Measurements from ENCODE around the gene PTPRD. TPM values are rescaled to one million over a fixed set of nuclear protein-coding genes. Genes with fewer than 3 reads are reported as not detected.
"Not testable (repeated sequence)": the region's sequence is repeated elsewhere in the genome, so short reads cannot be mapped to it uniquely, and the experiment has no call there.

PTPRD gene
- total and polyA plus RNA-seq, 4 donors: 97.4 to 229 (median 161) TPM

DNA sequence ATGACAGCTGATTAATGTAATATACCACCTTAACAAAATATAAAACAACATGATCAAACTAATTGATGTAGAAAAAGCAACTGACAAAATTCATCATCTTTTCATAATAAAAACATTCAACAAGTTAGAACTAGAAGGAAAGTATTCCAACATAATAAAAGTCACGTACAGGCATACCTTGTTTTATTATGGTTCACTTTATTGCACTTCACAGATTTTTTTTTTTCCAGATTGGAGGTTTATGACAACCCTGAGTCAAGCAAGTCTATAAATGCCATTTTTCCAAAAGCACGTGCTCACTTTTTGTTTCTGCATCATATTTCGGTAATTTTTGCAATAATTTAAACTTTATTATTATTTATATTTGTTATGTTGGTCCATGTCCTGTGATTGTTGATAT lies 1120.3 kb downstream of the PTPRD start:
- no CpG with 5 or more reads among the region's 3 CpGs for WGBS (ENCODE audit: insufficient coverage)

DNA sequence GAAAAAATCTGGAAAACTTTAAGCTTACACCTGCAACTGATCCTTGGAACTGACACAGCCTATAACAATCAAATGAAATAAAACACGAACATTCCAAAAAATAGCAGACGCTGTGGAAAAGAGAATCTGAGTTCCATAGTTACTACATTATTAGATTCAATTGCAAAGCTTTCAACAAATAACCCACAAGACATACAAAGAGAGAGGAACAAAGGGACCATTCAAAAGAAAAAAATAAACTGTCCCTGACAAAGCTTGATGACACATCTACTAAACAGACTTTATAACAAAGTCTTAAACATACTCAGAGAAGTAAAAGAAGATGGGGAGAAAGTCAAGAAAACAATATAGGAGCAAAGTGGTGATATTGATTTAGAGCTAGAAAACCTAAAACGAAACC lies 1123.6 kb downstream of the PTPRD start:
- no peak overlapping the region for H3K4me3 ChIP-seq (ENCODE audit: low read depth, low read length)

More for the DNA sequence above, 1120.3 kb downstream of the PTPRD start:
- Histone ChIP-seq H3K4me1 (ENCODE audit: control insufficient read depth, insufficient read depth, low read length) (no peaks in the 10 kb centered on the region), H3K27ac (ENCODE audit: low read depth, low read length) (no peak overlapping the region), H3K9me3 (ENCODE audit: control insufficient read depth, insufficient read depth, low read length) (peaks cover 5% of the 10 kb centered on the region), H3K4me3 (ENCODE audit: low read depth, low read length) (no peak overlapping the region), H3K27me3 (ENCODE audit: control insufficient read depth, insufficient read depth, low read length) (no peaks in the 10 kb centered on the region), H3K36me3 (ENCODE audit: control insufficient read depth, insufficient read depth, low read length) (no peaks in the 10 kb centered on the region)
- no peak for DNase-seq (ENCODE audit: low read depth in 4 of 6, low spot score in 6 of 6)

DNA sequence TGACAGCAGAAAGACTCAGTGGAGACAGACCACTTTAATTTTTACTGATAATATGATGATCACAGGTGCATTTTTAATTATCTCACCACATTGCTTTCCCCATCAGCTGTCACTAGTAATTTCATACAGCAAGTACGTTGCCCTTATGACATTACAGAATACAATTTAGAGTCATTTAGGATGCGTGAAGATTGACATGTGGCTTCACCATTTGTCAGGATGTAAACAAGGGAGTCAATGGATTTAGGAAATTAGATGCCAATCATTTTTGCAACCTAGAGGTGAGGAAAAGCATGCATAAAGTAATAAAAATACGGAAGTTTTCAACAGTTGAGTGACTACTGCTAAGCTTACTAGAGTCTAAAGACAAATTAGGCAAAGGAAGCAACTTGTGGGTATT lies 1129.6 kb downstream of the PTPRD start:
- Histone ChIP-seq H3K27me3 (ENCODE audit: control insufficient read depth, insufficient read depth, low read length) (no peaks in the 10 kb centered on the region), H3K9me3 (ENCODE audit: control insufficient read depth, insufficient read depth, low read length) (no peaks in the 10 kb centered on the region), H3K36me3 (ENCODE audit: control insufficient read depth, insufficient read depth, low read length) (no peaks in the 10 kb centered on the region), H3K27ac (ENCODE audit: low read depth, low read length) (no peak overlapping the region), H3K4me3 (ENCODE audit: low read depth, low read length) (no peak overlapping the region), H3K4me1 (ENCODE audit: control insufficient read depth, insufficient read depth, low read length) (no peaks in the 10 kb centered on the region)
- DNase-seq (ENCODE audit: low read depth in 4 of 6, low spot score in 6 of 6): peak in 1 of 6 donors; percentile 4
- 77% methylated on average over 2 of the region's 3 CpGs for WGBS (ENCODE audit: insufficient coverage)

More for the DNA sequence above, 1123.6 kb downstream of the PTPRD start:
- Histone ChIP-seq H3K4me1 (ENCODE audit: control insufficient read depth, insufficient read depth, low read length) (no peaks in the 10 kb centered on the region), H3K36me3 (ENCODE audit: control insufficient read depth, insufficient read depth, low read length) (no peaks in the 10 kb centered on the region), H3K9me3 (ENCODE audit: control insufficient read depth, insufficient read depth, low read length) (peaks cover 1% of the 10 kb centered on the region), H3K27me3 (ENCODE audit: control insufficient read depth, insufficient read depth, low read length) (no peaks in the 10 kb centered on the region), H3K27ac (ENCODE audit: low read depth, low read length) (no peak overlapping the region)
- 90% methylated on average over 2 of the region's 3 CpGs for WGBS (ENCODE audit: insufficient coverage)
- DNase-seq (ENCODE audit: low read depth in 4 of 6, low spot score in 6 of 6): no peak

DNA sequence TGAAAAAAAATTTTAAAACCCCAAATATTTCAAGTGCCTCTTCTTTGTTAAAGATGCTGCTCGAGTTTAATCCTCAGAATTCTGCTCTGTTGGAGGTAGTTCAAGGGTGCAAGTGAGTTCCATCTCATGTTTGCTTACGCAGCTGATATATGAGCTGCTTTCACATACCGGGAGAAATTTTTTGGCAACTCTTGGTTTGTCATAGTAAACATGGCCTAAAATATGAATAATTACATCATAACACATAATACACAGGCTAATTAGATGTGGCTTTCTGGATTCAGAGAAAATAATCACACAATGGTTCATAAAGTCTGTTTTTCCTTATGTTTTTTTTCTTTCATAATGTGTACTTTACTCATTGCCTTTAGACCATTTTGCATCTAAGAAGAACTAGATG lies 1134.1 kb downstream of the PTPRD start:
- no peaks in the 10 kb centered on the region for H3K4me1 ChIP-seq (ENCODE audit: control insufficient read depth, insufficient read depth, low read length)
- no peaks in the 10 kb centered on the region for H3K36me3 ChIP-seq (ENCODE audit: control insufficient read depth, insufficient read depth, low read length)
- no peak overlapping the region for H3K4me3 ChIP-seq (ENCODE audit: low read depth, low read length)
- no peaks in the 10 kb centered on the region for H3K9me3 ChIP-seq (ENCODE audit: control insufficient read depth, insufficient read depth, low read length)
- H3K27me3 ChIP-seq (ENCODE audit: control insufficient read depth, insufficient read depth, low read length): no peaks in the 10 kb centered on the region
- H3K27ac ChIP-seq (ENCODE audit: low read depth, low read length): no peak overlapping the region
- WGBS (ENCODE audit: insufficient coverage): no CpG with 5 or more reads among the region's 3 CpGs
- peak in 1 of 6 donors; percentile 7 for DNase-seq (ENCODE audit: low read depth in 4 of 6, low spot score in 6 of 6)

- WGBS (ENCODE audit: insufficient coverage): no CpG with 5 or more reads among the region's 2 CpGs
- no peak overlapping the region for H3K4me3 ChIP-seq (ENCODE audit: low read depth, low read length)
- H3K9me3 ChIP-seq (ENCODE audit: control insufficient read depth, insufficient read depth, low read length): no peaks in the 10 kb centered on the region
- no peaks in the 10 kb centered on the region for H3K27me3 ChIP-seq (ENCODE audit: control insufficient read depth, insufficient read depth, low read length)
- no peak for DNase-seq (ENCODE audit: low read depth in 4 of 6, low spot score in 6 of 6)
- H3K27ac ChIP-seq (ENCODE audit: low read depth, low read length): no peak overlapping the region
- no peaks in the 10 kb centered on the region for H3K4me1 ChIP-seq (ENCODE audit: control insufficient read depth, insufficient read depth, low read length)
- H3K36me3 ChIP-seq (ENCODE audit: control insufficient read depth, insufficient read depth, low read length): no peaks in the 10 kb centered on the region
Measured at GRCh38 chr9:9469271-9469670, 1143.5 kb downstream of the PTPRD start.

DNA sequence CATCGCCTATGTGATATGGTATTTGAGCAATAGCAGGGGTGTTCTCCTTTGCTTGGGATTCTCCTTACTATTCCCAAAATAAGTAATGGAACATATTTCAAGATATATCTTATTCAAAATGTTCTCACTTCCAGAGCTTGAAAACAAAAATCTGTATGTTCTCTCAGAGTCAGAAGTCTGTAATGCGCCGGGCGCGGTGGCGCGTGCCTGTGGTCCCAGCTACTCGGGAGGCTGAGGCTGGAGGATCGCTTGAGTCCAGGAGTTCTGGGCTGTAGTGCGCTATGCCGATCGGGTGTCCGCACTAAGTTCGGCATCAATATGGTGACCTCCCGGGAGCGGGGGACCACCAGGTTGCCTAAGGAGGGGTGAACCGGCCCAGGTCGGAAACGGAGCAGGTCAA lies 1170.9 kb downstream of the PTPRD start:
- not testable (repeated sequence) for H3K27ac ChIP-seq (ENCODE audit: low read depth, low read length); H3K27me3 ChIP-seq (ENCODE audit: control insufficient read depth, insufficient read depth, low read length); H3K4me3 ChIP-seq (ENCODE audit: low read depth, low read length); H3K36me3 ChIP-seq (ENCODE audit: control insufficient read depth, insufficient read depth, low read length); H3K9me3 ChIP-seq (ENCODE audit: control insufficient read depth, insufficient read depth, low read length); DNase-seq (ENCODE audit: low read depth in 4 of 6, low spot score in 6 of 6); H3K4me1 ChIP-seq (ENCODE audit: control insufficient read depth, insufficient read depth, low read length)
- no CpG with 5 or more reads among the region's 19 CpGs for WGBS (ENCODE audit: insufficient coverage)

DNA sequence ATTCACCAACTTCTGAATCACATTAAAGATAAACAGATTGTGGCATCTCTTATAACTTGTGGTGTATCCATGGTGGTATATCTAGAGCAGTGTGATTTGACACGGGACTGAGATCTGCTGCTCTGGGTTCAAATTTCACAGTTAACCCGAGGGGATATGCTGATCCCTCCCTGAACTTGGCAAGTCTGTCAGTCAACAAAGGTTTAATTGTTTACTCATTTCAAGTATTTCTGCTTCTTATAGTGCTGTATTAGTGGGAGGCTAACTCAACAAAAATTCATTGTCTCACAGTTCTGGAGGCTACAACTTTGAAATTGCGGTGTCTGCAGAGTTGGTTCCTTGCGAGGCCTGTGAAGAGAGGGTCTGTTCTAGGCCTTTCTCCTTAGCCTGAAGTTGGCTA lies 1175.2 kb downstream of the PTPRD start:
- H3K27ac ChIP-seq (ENCODE audit: low read depth, low read length): no peak overlapping the region
- no peaks in the 10 kb centered on the region for H3K4me1 ChIP-seq (ENCODE audit: control insufficient read depth, insufficient read depth, low read length)
- H3K9me3 ChIP-seq (ENCODE audit: control insufficient read depth, insufficient read depth, low read length): no peaks in the 10 kb centered on the region
- no peaks in the 10 kb centered on the region for H3K36me3 ChIP-seq (ENCODE audit: control insufficient read depth, insufficient read depth, low read length)
- no peak for DNase-seq (ENCODE audit: low read depth in 4 of 6, low spot score in 6 of 6)
- 82% methylated on average over 3 of the region's 4 CpGs for WGBS (ENCODE audit: insufficient coverage)
- H3K4me3 ChIP-seq (ENCODE audit: low read depth, low read length): no peak overlapping the region
- H3K27me3 ChIP-seq (ENCODE audit: control insufficient read depth, insufficient read depth, low read length): no peaks in the 10 kb centered on the region

GRCh38 chr9:9426454-9426853 lies 1186.3 kb downstream of the PTPRD start:
- not testable (repeated sequence) for DNase-seq (ENCODE audit: low read depth in 4 of 6, low spot score in 6 of 6); H3K36me3 ChIP-seq (ENCODE audit: control insufficient read depth, insufficient read depth, low read length); H3K27ac ChIP-seq (ENCODE audit: low read depth, low read length); H3K4me3 ChIP-seq (ENCODE audit: low read depth, low read length); H3K27me3 ChIP-seq (ENCODE audit: control insufficient read depth, insufficient read depth, low read length); H3K9me3 ChIP-seq (ENCODE audit: control insufficient read depth, insufficient read depth, low read length); H3K4me1 ChIP-seq (ENCODE audit: control insufficient read depth, insufficient read depth, low read length)
- 89% methylated on average over 9 of the region's 10 CpGs for WGBS (ENCODE audit: insufficient coverage)

- Histone ChIP-seq H3K27ac (ENCODE audit: low read depth, low read length) (no peak overlapping the region), H3K27me3 (ENCODE audit: control insufficient read depth, insufficient read depth, low read length) (no peaks in the 10 kb centered on the region), H3K4me1 (ENCODE audit: control insufficient read depth, insufficient read depth, low read length) (no peaks in the 10 kb centered on the region), H3K4me3 (ENCODE audit: low read depth, low read length) (no peak overlapping the region), H3K36me3 (ENCODE audit: control insufficient read depth, insufficient read depth, low read length) (no peaks in the 10 kb centered on the region), H3K9me3 (ENCODE audit: control insufficient read depth, insufficient read depth, low read length) (no peaks in the 10 kb centered on the region)
- no peak for DNase-seq (ENCODE audit: low read depth in 4 of 6, low spot score in 6 of 6)
- WGBS (ENCODE audit: insufficient coverage): no CpG with 5 or more reads among the region's 3 CpGs
Measured at GRCh38 chr9:9412241-9412640, 1200.6 kb downstream of the PTPRD start.

GRCh38 chr9:9410736-9411135 lies 1202.1 kb downstream of the PTPRD start:
- DNase-seq (ENCODE audit: low read depth in 4 of 6, low spot score in 6 of 6): peak in 1 of 6 donors; percentile 24
- WGBS (ENCODE audit: insufficient coverage): no CpG with 5 or more reads among the region's 4 CpGs
- Histone ChIP-seq H3K36me3 (ENCODE audit: control insufficient read depth, insufficient read depth, low read length) (no peaks in the 10 kb centered on the region), H3K27me3 (ENCODE audit: control insufficient read depth, insufficient read depth, low read length) (no peaks in the 10 kb centered on the region), H3K27ac (ENCODE audit: low read depth, low read length) (no peak overlapping the region), H3K4me1 (ENCODE audit: control insufficient read depth, insufficient read depth, low read length) (no peaks in the 10 kb centered on the region), H3K9me3 (ENCODE audit: control insufficient read depth, insufficient read depth, low read length) (no peaks in the 10 kb centered on the region), H3K4me3 (ENCODE audit: low read depth, low read length) (no peak overlapping the region)

All from spinal cord (tissue), 10 donors.